OCI-LY1 (cell line): ENCODE data around the gene MAP3K7CL.

Source experiments
- H2AFZ ChIP-seq: fragments of 200-600 bp; sonication (generic), shearing (Covaris generic); 2 replicates; pipeline ENCODE4 v1.6.0; 2014; ENCODE audit warnings: antibody characterized with exemption, mild to moderate bottlenecking, low read length
- H3F3A ChIP-seq: fragments of 200-600 bp; sonication (generic), shearing (Covaris generic); 2 replicates; pipeline ENCODE4 v1.6.0; 2014; ENCODE audit warnings: mild to moderate bottlenecking, antibody characterized with exemption, low read length, moderate library complexity; ENCODE audit not compliant: insufficient read depth
- H3K27ac ChIP-seq: fragments of 200-600 bp; sonication (generic); 2 replicates; pipeline ENCODE4 v1.5.1; 2014; ENCODE audit warnings: low read length, mixed run types, mild to moderate bottlenecking, low read depth; ENCODE audit not compliant: poor library complexity, severe bottlenecking
- H3K27me3 ChIP-seq: fragments of 200-600 bp; sonication (generic); 2 replicates; pipeline ENCODE4 v1.6.0; 2014; ENCODE audit warnings: antibody characterized with exemption, mild to moderate bottlenecking, low read length, moderate library complexity; ENCODE audit not compliant: insufficient read depth
- H3K36me3 ChIP-seq: fragments of 200-600 bp; sonication (generic); 2 replicates; pipeline ENCODE4 v1.6.1; 2014; ENCODE audit warnings: mild to moderate bottlenecking, antibody characterized with exemption, low read length, moderate library complexity, mixed read lengths; ENCODE audit not compliant: insufficient read depth
- H3K4me1 ChIP-seq: fragments of 200-600 bp; sonication (generic); 2 replicates; pipeline ENCODE4 v1.5.1; 2014; ENCODE audit warnings: mild to moderate bottlenecking, low read length, moderate library complexity; ENCODE audit not compliant: insufficient read depth, severe bottlenecking
- H3K4me2 ChIP-seq: fragments of 200-600 bp; sonication (generic), shearing (Covaris generic); 2 replicates; pipeline ENCODE4 v1.6.1; 2014; ENCODE audit warnings: low read length
- H3K4me3 ChIP-seq: fragments of 200-600 bp; sonication (generic); 2 replicates; pipeline ENCODE4 v1.5.1; 2014; ENCODE audit warnings: low read length, low read depth, mild to moderate bottlenecking, mixed read lengths; ENCODE audit not compliant: poor library complexity, severe bottlenecking
- H3K79me2 ChIP-seq: fragments of 200-600 bp; shearing (Covaris generic); 2 replicates; pipeline ENCODE4 v1.6.1; 2016; ENCODE audit warnings: mixed run types, low read length, mixed read lengths; ENCODE audit not compliant: insufficient read depth
- H3K9ac ChIP-seq: fragments of 200-600 bp; sonication (generic), shearing (Covaris generic); 2 replicates; pipeline ENCODE4 v1.6.1; 2014; ENCODE audit warnings: mild to moderate bottlenecking, low read length, mixed read lengths
- H3K9me2 ChIP-seq: fragments of 200-600 bp; sonication (generic), shearing (Covaris generic); 2 replicates; pipeline ENCODE4 v1.6.1; 2014; ENCODE audit warnings: low read depth, mild to moderate bottlenecking, low read length, mixed read lengths
- H3K9me3 ChIP-seq: fragments of 200-600 bp; shearing (Covaris generic); 2 replicates; pipeline ENCODE4 v1.6.1; 2014; ENCODE audit warnings: low read length, mixed read lengths
- H4K20me1 ChIP-seq: fragments of 200-600 bp; sonication (generic), shearing (Covaris generic); 2 replicates; pipeline ENCODE4 v1.6.0; 2016; ENCODE audit warnings: mild to moderate bottlenecking, low read length; ENCODE audit not compliant: insufficient read depth
- CTCF ChIP-seq: fragments of 200-600 bp; sonication (generic), shearing (Covaris generic); IDR thresholded peaks from 2 replicates; pipeline ENCODE4 v1.5.1; 2017; ENCODE audit warnings: mild to moderate bottlenecking, antibody characterized with exemption, low read length, moderate library complexity, mixed read lengths
- EZH2 ChIP-seq: fragments of 200-600 bp; sonication (generic), shearing (Covaris generic); IDR thresholded peaks from 2 replicates; pipeline ENCODE4 v1.8.0; 2017; ENCODE audit warnings: borderline replicate concordance, mixed run types, mild to moderate bottlenecking, antibody characterized with exemption, low read length, moderate library complexity, mixed read lengths

Gene MAP3K7CL

GRCh38 chr21:29176471-29177120, 46.2 kb downstream of the MAP3K7CL start:
- H3K36me3 ChIP-seq: no peaks in the 10 kb centered on the region
- no peak overlapping the region for H3K4me2 ChIP-seq
- H3K9me2 ChIP-seq: no peaks in the 10 kb centered on the region
- H3K27ac ChIP-seq: no peak overlapping the region
- no peak overlapping the region for H3K4me3 ChIP-seq
- 0 out of 2 replicates have a peak, but pooled peaks cover 5% of the 10 kb centered on the region for H3F3A ChIP-seq
- H4K20me1 ChIP-seq: no peaks in the 10 kb centered on the region
- no peak overlapping the region for H2AFZ ChIP-seq
- H3K4me1 ChIP-seq: peaks cover 23% of the 10 kb centered on the region
- no peaks in the 10 kb centered on the region for H3K27me3 ChIP-seq
- no peaks in the 10 kb centered on the region for H3K9me3 ChIP-seq
- no peak for TF ChIP-seq EZH2
- TF ChIP-seq CTCF: no peak
- H3K79me2 ChIP-seq: no peaks in the 10 kb centered on the region
- H3K9ac ChIP-seq: no peak overlapping the region

- no peaks in the 10 kb centered on the region for H3K9me2 ChIP-seq
- TF ChIP-seq CTCF: no peak
- TF ChIP-seq EZH2: no peak
- no peaks in the 10 kb centered on the region for H3F3A ChIP-seq
- H3K79me2 ChIP-seq: no peaks in the 10 kb centered on the region
- H3K36me3 ChIP-seq: no peaks in the 10 kb centered on the region
- H3K27me3 ChIP-seq: no peaks in the 10 kb centered on the region
- H3K9me3 ChIP-seq: no peaks in the 10 kb centered on the region
- H2AFZ ChIP-seq: no peak overlapping the region
- H3K27ac ChIP-seq: no peak overlapping the region
- H3K4me1 ChIP-seq: peaks cover 23% of the 10 kb centered on the region
- no peak overlapping the region for H3K4me2 ChIP-seq
- no peak overlapping the region for H3K4me3 ChIP-seq
- H3K9ac ChIP-seq: no peak overlapping the region
- H4K20me1 ChIP-seq: no peaks in the 10 kb centered on the region
Observed at GRCh38 chr21:29177800-29178199, 47.4 kb downstream of the MAP3K7CL start.

GRCh38 chr21:29178926-29179325, 48.5 kb downstream of the MAP3K7CL start:
- Histone ChIP-seq H3K4me1 (peaks cover 23% of the 10 kb centered on the region), H3K27ac (no peak overlapping the region)

More at GRCh38 chr21:29178926-29179325, 48.5 kb downstream of the MAP3K7CL start:
- H3K36me3 ChIP-seq: no peaks in the 10 kb centered on the region
- no peaks in the 10 kb centered on the region for H3K9me2 ChIP-seq
- H2AFZ ChIP-seq: no peak overlapping the region
- H3K9me3 ChIP-seq: no peaks in the 10 kb centered on the region
- no peaks in the 10 kb centered on the region for H3F3A ChIP-seq
- no peaks in the 10 kb centered on the region for H3K27me3 ChIP-seq
- TF ChIP-seq CTCF (no peak), EZH2 (no peak)
- no peaks in the 10 kb centered on the region for H3K79me2 ChIP-seq
- H3K9ac ChIP-seq: no peak overlapping the region
- H3K4me2 ChIP-seq: no peak overlapping the region
- no peaks in the 10 kb centered on the region for H4K20me1 ChIP-seq
- no peak overlapping the region for H3K4me3 ChIP-seq
